Kidney capillary endothelial cell (primary cell): ENCODE measurements around the gene UPP1.

Experiments
- DNase-seq: peaks from one replicate; pipeline ENCODE4 v3.0.0-alpha.2; 2018; ENCODE audit warnings: low spot score

Gene UPP1

DNA sequence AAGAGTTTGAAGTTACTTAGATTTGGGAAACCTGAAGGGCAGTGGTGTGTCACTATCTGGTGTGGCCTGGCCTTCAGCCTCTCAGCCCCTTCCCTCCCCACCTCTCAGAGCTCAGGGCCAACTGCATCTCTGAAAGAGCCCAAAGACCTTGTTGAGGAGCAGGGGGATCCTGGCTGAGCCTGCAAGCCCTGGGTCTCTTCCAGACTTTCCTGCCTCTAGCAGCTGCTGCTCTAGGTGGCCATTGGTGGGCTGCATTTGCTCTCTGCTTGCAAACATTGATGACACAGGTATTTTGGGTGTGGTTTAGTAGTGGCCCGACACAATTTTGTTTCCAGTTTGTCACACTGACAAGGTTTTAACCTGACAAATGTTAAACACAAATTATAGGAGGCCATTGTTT is 3.1 kb upstream of the UPP1 start:
- DNase-seq, result no peak

DNA sequence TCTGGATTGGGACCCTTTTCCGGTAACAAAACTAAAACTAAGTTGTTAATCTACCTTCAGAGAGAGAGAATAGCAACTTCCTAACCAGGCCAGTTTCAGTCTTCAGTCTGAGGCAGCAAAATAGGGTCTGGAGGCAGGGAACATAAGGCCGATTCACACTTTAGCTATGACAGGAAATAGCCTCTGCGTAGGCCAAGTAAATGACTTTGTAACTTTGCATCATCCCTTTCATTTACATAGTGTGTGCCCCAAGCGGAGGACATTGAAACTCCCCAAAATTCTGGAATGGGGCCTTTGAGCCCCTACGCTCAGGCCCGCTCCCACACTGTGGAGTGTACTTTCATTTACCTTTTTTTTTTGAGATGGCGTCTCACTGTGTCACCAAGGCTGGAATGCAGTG is 1.7 kb upstream of the UPP1 start:
- DNase-seq, result peak; percentile 65

DNA sequence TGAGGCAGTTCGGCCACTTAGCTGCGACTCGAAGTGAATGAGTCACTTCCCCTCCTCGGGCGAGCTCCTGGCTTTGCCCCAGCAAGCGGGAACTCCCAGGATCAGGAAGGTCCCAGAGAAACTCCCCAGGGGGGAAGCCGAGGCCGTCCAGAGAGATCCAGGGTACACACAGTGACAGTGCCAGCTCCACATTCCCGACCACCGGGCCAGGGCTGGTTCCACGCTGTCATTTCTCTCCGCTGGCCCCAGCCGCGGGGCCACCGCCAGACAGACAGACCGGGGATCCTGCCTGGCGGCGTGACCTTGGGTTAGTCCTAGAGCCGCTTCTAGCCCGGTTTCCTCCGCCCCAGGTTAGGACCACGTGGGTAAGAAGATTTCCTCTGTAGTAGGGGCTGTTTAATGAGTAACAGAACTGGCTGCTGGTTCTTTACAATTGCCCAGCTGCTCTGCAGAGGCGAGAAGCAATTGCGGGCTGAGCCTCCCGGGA is 463 bp upstream of the UPP1 start:
- peak; percentile 95 for DNase-seq

DNA sequence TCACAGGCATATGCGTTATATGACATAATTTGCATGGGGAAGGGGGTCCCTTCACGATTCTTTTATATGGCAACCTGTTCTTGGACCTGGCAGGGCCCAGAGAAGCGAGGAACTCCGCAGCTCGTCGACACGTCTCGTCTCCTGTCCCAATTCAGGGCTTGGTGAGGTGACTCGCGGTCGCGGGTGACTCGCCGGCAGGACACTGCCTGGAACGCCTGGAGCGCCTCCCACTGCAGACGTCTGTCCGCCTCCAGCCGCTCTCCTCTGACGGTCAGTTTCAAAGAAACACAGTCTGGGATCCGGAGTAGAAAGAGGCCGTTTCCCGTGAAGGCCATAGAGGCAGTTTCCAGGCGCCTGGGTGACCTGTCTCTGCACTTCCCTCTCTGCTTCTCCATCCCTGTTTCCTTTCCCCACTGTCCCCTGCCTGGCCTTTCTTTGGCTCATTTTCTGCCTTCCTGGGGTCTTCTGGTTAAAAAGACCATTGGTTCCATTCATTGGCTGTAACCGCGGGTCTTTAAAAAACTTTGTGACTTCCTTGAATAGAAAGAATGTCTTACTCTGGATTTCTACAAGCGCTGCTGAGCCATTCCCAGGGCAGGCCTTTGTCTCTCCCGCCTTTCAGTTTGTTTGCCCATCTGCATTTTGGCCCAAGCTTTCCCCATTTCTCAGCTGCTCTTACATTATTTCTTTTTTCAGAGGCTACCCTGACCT is 1.2 kb downstream of the UPP1 start:
- peak; percentile 76 for DNase-seq

DNA sequence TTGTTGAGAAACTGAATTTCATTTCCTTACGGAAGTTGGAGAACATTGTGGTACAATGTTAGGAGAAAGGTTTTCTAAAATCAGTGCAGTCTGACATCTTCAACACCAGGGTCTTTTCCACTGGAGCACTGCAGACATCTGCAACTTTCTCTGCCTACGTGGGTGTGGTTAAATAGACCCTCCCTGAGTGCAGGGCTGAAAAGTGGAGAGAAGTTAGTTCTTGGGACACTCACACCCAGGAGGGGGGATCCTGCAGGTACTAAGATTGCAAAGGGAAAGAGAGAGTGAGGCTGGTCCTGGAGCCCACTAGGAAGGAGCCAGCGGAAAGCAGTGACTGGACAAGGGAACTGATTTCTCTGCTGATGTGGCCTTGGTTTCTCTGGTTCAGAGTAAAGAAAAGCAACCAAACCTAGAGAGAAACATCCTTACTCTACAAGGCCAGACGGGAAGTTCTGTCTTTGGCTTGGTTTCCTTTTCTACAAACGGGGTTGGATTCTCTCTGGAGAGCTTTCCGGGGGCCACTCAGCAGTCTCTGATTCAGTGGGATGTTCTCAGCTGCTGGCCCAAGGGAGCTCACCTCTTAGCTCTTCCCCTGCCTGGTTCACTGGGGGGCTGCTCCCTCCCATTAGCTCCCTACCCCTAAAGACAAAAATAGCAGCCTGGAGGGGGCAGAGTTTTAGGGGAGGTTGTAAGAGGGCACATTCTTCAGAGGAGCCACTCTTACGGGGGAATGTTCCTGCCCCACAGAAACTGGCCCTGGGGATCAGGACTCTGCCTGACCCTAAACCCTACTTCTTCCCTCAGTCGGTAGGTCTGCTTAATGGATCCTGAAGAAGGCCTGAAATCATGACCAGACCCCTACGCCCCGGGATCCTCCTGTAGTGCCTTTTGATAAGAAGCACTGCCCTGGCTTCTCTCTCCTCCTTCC is 2.7 kb downstream of the UPP1 start:
- no peak for DNase-seq

DNA sequence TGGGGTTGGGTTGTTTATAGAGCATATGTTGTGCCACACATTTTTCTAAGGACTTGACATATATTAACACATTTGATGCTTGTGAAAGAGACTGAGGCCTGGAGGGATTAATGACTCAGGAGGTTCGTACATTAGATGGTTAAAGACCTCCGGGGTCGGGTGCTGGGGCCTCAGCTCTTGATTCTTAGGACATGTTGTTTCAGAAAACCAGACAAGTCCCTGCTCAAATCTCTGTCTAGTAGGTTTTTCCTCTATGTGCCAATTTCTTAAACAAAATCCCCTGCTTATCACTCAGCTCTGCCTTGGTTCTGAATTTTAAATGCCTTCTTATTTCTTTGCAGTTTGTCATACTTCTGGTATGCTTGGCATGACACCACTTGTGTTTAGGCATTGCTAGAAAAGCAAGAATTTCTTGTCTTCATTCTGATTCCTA is 5.8 kb downstream of the UPP1 start:
- DNase-seq, result no peak

DNA sequence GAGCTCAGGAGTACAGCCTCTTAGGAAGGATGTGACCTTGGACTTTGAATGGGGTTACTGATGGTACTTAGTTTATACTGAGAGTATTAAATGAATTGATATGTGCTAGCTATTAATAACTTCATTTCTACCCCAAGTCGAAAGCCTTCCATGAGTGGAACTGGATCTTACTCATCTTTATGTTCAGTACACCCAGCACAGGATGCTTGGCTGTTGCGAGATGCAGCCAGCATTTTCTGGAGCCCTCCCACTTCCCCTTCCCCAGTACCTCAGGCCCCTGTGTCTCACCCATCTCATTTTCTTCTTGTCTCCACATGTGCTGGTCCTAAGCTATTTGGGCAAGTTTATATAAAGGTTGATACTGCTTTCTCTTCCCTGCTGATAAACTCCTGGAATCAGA is 7.2 kb downstream of the UPP1 start:
- DNase-seq, result no peak

DNA sequence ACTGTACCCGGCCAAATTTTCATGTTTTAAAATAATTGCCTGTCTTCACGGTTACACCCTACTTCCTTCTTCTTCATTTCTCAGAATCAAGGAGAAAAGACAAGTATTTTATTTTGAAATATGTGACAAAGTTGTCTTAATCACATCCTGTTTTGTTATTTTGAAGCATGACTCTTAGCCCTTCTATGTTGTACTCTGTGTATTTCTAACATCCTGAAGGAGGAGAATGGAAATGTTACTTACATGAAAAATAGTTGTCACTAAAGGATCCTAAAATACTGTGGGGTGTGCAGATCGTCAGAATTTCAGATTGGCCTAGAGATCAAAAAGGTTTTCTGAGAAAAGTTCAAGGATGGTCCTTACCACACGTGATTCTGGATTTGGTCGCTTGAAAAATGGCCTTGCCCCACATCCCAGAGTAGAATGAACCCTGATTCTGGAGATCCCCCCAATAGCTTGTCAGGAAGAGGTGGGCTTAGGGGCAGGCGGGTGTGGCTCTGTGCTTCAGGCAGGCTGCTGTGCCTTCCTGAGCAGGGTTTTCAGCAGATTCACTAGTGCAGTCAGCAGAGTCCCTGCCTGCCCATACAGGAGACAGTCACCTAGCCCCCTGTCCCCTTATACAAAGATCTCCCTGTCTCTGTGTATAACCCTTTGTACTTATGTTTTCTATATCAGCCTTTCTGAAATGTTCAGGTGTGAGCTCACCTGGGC is 8.6 kb downstream of the UPP1 start:
- DNase-seq, result peak; percentile 78

DNA sequence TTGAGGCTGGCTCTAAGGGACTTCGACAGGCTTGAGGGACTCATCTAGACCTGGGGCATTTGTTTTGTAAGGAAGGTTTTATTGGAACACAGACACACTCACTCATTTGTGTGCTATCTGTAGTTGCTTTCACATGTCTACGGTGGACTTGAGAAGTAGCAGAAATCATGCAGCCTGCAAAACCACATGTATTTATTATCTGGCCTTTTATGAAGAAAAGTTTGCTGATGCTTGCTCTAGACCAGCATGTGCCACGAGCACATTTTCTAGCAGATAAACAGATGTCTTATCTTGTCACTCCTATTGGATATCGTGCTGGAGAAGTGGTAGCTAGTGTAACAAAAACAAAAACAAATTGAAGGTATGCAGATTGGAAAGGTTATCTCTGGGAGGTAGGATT is 9.8 kb downstream of the UPP1 start:
- no peak for DNase-seq

DNA sequence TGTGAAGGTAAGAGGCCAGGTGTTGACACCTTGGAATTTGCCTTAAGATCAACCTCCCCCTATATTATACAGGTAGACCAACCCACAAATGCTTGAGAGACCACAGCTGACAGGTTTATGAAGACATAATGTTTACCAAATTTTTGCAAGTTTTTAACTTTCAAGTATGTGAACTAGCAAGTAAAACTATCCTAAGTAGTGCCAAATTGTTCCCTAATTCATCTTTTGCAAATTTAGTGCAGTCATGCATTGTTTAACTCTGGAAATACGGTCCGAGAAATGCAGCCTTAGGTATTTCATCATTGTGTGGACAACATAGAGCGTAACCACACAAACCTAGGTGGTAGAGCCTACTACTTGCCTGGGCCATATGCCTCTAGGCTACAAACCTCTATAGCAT is 10.7 kb downstream of the UPP1 start:
- no peak for DNase-seq

DNA sequence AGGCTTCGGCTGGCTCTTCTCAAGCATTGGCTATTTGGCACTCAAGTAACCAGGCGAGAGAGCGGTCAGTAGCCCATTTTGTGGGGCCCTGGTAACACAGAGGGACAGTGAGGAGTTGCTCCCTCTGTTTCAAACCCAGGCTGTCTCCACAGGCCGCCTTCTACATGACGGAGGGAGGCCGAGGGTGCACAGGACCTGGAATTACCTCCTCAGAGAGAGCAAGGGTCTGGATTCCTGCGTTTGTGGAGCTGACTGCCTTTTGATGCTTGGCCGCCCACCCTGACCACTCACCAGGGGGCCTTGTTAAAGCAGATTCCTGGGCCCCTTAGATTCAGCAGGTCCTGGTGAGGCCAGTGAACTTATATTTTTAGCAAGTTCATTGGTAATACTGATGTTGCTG is 12.3 kb downstream of the UPP1 start:
- DNase-seq, result no peak

DNA sequence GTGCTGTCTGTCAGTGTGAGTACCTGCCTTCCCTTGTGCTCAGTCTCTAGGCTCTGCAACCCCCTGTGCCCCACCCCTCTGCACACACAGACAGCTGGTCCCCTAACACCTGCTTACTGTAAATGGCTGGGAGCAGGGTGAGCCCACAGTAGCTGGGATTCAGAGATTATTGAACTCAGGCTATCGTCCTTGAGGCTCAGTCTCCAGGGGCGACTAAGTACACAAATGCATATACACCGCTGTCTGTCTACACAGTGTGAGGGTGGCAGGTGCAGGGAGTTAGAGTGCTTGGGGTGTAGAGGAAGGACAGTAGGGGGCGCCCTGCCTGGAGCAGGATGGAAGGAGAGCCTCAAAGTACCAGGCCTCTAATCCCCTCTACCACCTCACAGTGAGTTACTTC is 12.9 kb downstream of the UPP1 start:
- DNase-seq, result no peak

DNA sequence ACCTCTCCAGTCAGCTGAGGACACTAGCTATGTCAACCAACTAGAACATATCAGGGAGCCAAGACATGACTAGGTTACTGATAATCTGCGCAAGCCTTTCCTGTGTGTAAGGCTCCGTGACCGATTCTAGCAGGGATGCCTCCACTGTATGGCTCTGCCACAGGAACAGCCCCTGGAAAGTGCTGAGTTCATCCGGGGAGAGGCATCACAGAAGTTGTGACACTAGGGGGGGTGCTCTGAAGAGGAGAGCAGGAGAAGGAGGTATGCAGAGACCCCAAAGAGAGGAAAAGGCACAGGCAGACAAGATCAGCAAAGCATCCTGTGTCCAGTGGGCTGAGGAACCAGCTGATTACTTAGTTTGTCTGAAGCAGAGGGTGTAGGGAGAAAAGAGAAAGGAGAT is 13.5 kb downstream of the UPP1 start:
- DNase-seq, result no peak

DNA sequence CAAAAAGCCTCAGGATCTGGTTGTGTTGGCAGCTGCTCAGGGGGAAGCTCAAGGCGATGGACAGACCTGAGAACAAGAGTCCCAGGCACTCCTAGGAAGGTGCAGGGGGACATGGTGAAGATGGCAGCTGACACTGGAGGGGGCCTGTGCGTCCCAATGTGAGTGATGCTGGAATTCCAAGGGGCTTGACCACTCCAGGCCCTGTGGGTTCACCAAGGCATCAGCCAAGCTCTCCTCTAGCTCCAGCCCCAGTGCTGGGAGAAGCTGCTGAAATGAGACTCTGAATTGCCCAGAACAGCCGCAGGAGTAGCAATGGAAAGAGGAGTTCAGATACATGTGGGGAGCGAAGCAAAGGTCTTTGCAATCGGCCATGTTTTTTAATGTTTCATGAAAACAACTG is 16.0 kb downstream of the UPP1 start:
- no peak for DNase-seq

DNA sequence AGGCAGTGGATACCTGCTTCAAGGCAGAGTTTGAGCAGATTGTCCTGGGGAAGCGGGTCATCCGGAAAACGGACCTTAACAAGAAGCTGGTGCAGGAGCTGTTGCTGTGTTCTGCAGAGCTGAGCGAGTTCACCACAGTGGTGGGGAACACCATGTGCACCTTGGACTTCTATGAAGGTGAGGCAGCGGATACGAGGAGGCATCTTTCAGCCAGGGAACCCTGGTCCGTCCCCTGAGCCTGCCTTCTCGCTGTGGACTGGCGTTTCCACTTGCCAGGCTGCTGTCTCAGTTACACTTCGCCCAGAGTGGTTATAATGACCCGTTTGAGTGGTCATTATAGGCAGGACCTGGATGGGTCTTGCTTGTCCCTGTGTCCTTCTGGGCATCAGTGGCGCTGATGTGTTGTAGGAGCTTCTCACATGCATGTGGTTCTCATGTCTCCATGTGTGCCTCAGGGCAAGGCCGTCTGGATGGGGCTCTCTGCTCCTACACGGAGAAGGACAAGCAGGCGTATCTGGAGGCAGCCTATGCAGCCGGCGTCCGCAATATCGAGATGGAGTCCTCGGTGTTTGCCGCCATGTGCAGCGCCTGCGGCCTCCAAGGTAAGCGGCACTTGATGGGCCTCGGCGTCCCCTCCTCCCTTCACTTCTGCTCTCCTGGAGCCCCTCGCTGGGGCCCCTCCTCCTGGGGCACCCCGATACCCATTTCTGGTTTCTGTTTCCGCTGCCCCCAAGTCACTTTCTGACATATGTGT is 18.0 kb downstream of the UPP1 start:
- DNase-seq, result no peak

DNA sequence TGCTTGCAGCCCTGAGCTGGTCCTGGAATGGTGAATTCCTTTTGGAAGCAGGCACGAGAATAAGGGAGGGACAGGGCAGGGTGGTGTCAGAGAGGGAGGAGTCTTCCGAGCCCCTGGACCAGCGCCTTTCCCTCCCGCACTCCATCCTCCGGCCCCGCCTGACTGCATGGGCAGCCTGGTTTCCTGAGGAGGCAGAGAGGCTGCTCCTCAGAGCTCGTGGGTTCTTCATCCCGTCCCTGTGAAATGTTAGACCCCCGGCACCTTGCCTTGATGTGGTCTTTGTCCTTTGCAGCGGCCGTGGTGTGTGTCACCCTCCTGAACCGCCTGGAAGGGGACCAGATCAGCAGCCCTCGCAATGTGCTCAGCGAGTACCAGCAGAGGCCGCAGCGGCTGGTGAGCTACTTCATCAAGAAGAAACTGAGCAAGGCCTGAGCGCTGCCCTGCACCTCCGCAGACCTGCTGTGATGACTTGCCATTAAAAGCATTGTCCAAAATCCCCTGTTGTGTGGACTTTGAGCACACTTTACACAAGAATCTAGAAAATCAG is 18.9 kb downstream of the UPP1 start:
- DNase-seq, result no peak

DNA sequence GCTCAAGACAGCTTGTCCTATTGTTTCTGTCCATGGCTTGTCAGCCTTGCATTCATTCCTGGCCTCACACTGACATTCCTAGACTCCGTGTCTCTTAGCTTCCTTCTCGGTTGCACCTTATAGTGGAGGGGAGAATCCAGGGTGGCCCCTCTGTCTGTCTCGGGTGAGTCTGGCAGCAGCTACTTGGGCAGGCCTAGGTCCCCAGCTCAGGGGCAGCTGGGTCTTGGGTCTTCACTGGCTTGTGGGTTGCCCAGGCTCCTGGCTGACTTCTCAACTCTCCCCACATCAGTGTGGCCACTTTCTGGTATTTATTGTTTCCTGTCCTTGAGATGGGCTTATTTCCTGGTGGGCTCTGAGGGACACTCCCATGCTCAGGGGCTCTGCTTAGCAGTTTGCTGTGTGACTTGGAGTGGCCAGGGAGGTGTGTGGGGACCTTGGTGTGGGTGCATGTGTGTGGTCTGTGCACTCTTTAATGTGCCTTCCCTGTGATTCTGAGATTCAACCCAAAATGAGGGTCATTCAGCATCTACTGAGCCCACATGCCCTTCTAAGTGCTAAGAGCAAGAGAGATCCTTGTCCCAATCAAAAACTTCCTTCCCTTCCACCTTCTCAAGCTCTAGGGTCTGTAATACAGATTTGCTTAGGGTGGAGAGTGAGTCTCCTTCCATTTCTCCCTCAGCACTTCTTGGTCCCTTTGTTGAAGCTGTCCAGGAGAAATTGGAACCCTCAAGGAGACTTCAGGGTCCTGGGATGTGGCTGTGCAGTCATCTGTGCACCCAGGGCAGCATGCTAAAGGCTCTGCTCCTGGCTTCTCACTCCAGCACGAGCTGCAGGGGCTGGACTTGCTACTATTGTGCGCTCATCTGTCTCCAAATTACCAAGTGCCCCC is 20.1 kb downstream of the UPP1 start:
- DNase-seq, result no peak

DNA sequence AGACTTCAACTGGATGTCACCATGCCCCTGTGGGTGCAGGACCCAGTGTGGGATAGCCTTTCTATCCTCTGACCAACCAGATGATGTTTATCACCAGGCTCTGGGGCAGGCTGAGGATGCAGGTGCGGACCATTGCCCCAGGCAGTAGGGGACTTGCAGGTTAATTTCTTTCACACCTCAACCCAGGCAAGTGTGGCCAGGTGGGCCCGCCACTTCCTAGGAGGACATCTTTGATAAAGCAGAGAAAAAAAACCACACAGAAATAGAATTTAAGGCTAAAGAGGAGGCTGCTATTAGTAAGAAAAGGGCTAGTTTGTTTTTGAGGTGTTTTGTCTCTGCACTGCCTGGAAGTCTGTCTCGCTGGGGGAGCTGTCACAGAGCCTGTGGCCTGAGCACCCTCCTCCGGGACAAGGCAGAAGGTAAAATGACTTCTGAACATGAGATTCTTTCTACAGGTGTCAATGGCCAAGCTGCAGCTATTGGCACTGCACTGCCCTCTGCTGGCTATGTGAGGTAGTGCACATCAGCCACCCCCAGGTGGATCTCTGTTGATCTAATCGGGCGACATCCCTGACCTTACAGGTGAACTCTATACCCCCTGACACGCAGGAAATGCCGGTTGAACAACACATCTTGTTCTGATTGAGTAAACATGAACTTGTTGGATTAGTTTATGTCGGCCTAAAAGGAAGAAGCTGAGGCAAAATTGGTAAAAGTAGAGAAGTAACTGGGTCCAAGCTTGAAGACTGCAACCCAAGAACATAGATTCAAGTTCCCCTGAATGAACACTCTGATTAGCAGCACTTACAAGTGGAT is 21.0 kb downstream of the UPP1 start:
- DNase-seq, result no peak

DNA sequence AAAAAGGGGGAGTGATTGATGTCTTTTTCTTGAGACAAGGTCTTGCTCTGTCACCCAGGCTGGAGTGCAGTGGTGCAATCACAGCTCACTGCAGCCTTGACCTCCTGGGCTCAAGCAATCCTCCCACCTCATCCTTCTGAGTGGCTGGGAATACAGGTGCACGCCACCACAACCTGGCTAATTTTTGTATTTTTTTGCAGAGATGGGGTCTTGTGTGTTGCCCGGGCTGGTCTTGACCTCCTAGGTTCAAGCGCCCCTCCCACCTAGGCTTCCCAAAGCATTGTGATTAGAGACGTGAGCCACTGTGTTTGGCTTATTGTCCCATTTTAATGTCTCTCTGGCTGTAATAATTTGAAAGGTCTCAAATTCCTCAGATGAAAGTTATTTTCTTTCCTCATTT is 21.8 kb downstream of the UPP1 start:
- no peak for DNase-seq

DNA sequence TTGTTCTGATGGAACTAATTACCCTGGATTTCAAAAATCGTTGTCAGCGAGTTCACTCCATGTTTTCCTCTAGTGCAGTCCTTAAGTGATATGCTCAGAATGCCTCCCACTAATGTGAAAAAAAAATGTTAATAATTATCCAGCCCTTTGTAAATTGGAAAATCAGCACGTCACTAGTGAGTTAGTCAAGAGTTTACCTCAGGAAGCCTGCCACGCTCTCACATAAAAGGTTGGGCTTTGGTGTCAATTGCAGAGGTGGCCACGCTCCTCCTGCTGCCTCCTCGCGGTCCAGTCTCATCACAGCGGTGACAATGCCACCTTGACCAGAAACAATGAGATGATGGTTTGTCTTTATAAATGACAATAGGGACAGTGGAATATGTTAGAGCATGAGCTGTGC is 22.5 kb downstream of the UPP1 start:
- no peak for DNase-seq
